Measurements from ENCODE around the gene ESD. TPM values are rescaled to one million over a fixed set of nuclear protein-coding genes. Genes with fewer than 3 reads are reported as not detected.

The ESD gene
- total and polyA plus RNA-seq, 10 of the 15 experiments (the other 5 are each of a cell fraction or from before 2014, with no cell fraction given), result 105 to 387 (median 195) TPM

DNA sequence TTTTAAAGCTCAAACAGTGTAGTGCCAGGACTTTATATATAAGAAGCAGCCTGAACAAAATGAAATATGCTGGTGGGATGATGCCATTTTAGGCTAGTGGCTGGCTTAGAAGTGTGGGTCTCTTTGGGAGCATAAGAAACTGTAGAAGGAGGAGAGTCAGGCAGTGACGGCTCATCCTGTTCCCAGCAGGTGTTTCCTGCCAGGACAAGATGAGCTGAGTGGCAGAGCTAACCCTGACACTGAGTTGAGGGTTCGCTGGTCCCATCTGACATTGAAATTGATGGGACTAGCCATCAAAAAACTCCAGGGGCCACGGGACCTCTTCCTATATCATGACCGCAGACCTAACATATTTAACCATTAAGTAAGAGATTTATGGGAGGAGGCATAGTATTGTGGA, 51.3 kb downstream of the ESD start:
- H3K36me3 ChIP-seq (ENCODE audit: control insufficient read depth in 2 of 2, insufficient read depth in 2 of 2, low read length in 1 of 2), result peaks cover 14 to 48% of the 10 kb centered on the region in 2 experiments
- no peaks in the 10 kb centered on the region for H3K79me2 ChIP-seq (ENCODE audit: control insufficient read depth, insufficient read depth, low read length)
- TF ChIP-seq SP1 (IDR thresholded peaks at IDR 0.05; ENCODE audit: low read depth, low read length), result no peak
- H3K27ac ChIP-seq (ENCODE audit: control insufficient read depth, insufficient read depth), result no peak overlapping the region
- H4K20me1 ChIP-seq (ENCODE audit: control insufficient read depth, insufficient read depth), result no peaks in the 10 kb centered on the region
- intact Hi-C loops (cut with micrococcal nuclease; ENCODE audit: unreplicated experiment), result no loop called here
- RAD21 ChIA-PET (ENCODE audit: unreplicated experiment), result no interaction called here
- H3K4me1 ChIP-seq (ENCODE audit: control insufficient read depth, insufficient read depth, low read length), result no peaks in the 10 kb centered on the region
- no peak overlapping the region for H3K4me2 ChIP-seq (ENCODE audit: control insufficient read depth, insufficient read depth)
- SMC1A ChIA-PET (ENCODE audit: uncharacterized antibody, unreplicated experiment), result interaction anchor here (1.0 kb wide), 1 partner anchor 16 kb away, joined by 3 read pairs; no protein-coding TSS in a partner anchor
- POLR2A ChIA-PET, result no interaction called here
- CTCF ChIA-PET, result interaction anchor here (1.9 kb wide), 1 partner anchor 9 kb away, joined by 4 read pairs; no protein-coding TSS in a partner anchor
- ATAC-seq (no peak), FAIRE-seq (no peak), DNase-seq (ENCODE audit: low read depth, low spot score) (no peak)
- in situ Hi-C loops (cut with MboI), result no loop called here
- no peak overlapping the region for H3K4me3 ChIP-seq
- WGBS (ENCODE audit: insufficient coverage, insufficient replicate concordance, low lambda C conversion rate, missing lambda C conversion rate), result 86% methylated on average over 4 of the region's 4 CpGs
- H2AFZ ChIP-seq (ENCODE audit: control insufficient read depth, low read depth, low read length), result no peak overlapping the region
- BruUV-seq (replicated peaks), result no TSS peak
- H3K9me3 ChIP-seq (replicated peaks; ENCODE audit: control insufficient read depth, insufficient read depth, low read length), result no peaks in the 10 kb centered on the region
- H3K27me3 ChIP-seq (replicated peaks in 1 of 2; ENCODE audit: control insufficient read depth in 2 of 2, insufficient read depth in 2 of 2, low read length in 1 of 2), result no peaks in the 10 kb centered on the region
- no peak overlapping the region for H3K9ac ChIP-seq (ENCODE audit: control insufficient read depth, insufficient read depth, low read length)

DNA sequence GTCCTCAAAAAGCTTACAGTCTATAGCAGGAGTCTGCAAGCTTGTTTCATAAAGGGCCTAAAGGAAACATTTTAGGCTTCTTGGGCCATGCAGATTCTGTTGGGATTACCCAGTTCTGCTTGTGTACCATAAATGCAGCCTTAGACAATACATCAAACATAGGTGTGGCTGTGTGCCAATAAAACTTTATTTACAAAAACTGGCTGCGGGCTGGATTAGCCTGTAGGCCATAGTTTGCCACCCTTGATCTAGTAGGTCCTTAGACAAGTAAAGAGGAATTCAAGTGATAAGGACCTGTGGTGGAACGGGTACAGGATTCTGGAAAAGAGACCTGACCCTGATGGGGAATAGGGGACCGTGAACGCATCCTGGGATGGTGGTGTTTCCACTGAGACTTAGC, 51.9 kb downstream of the ESD start:
- WGBS (ENCODE audit: insufficient coverage, insufficient replicate concordance, low lambda C conversion rate, missing lambda C conversion rate), result 100% methylated on average over 4 of the region's 4 CpGs
- Histone ChIP-seq H3K4me3 (no peak overlapping the region), H3K36me3 (ENCODE audit: control insufficient read depth in 2 of 2, insufficient read depth in 2 of 2, low read length in 1 of 2) (peaks cover 11 to 45% of the 10 kb centered on the region in 2 experiments), H3K9ac (ENCODE audit: control insufficient read depth, insufficient read depth, low read length) (no peak overlapping the region), H4K20me1 (ENCODE audit: control insufficient read depth, insufficient read depth) (no peaks in the 10 kb centered on the region), H3K9me3 (replicated peaks; ENCODE audit: control insufficient read depth, insufficient read depth, low read length) (no peaks in the 10 kb centered on the region), H2AFZ (ENCODE audit: control insufficient read depth, low read depth, low read length) (no peak overlapping the region), H3K79me2 (ENCODE audit: control insufficient read depth, insufficient read depth, low read length) (no peaks in the 10 kb centered on the region), H3K4me1 (ENCODE audit: control insufficient read depth, insufficient read depth, low read length) (no peaks in the 10 kb centered on the region), H3K4me2 (ENCODE audit: control insufficient read depth, insufficient read depth) (no peak overlapping the region), H3K27ac (ENCODE audit: control insufficient read depth, insufficient read depth) (no peak overlapping the region), H3K27me3 (replicated peaks in 1 of 2; ENCODE audit: control insufficient read depth in 2 of 2, insufficient read depth in 2 of 2, low read length in 1 of 2) (no peaks in the 10 kb centered on the region)
- TF ChIP-seq NFYB (IDR thresholded peaks at IDR 0.05; ENCODE audit: insufficient read depth, low read depth, low read length) (no peak), DPF2 (IDR thresholded peaks at IDR 0.05) (no peak), CBX3 (IDR thresholded peaks at IDR 0.05; ENCODE audit: borderline replicate concordance, low read depth) (no peak)
- TF ChIP-seq, protein P1, sequence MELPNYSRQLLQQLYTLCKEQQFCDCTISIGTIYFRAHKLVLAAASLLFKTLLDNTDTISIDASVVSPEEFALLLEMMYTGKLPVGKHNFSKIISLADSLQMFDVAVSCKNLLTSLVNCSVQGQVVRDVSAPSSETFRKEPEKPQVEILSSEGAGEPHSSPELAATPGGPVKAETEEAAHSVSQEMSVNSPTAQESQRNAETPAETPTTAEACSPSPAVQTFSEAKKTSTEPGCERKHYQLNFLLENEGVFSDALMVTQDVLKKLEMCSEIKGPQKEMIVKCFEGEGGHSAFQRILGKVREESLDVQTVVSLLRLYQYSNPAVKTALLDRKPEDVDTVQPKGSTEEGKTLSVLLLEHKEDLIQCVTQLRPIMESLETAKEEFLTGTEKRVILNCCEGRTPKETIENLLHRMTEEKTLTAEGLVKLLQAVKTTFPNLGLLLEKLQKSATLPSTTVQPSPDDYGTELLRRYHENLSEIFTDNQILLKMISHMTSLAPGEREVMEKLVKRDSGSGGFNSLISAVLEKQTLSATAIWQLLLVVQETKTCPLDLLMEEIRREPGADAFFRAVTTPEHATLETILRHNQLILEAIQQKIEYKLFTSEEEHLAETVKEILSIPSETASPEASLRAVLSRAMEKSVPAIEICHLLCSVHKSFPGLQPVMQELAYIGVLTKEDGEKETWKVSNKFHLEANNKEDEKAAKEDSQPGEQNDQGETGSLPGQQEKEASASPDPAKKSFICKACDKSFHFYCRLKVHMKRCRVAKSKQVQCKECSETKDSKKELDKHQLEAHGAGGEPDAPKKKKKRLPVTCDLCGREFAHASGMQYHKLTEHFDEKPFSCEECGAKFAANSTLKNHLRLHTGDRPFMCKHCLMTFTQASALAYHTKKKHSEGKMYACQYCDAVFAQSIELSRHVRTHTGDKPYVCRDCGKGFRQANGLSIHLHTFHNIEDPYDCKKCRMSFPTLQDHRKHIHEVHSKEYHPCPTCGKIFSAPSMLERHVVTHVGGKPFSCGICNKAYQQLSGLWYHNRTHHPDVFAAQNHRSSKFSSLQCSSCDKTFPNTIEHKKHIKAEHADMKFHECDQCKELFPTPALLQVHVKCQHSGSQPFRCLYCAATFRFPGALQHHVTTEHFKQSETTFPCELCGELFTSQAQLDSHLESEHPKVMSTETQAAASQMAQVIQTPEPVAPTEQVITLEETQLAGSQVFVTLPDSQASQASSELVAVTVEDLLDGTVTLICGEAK (IDR thresholded peaks at IDR 0.05; ENCODE audit: borderline replicate concordance), result peak; percentile 76
- in situ Hi-C loops (cut with MboI), result no loop called here
- POLR2A ChIA-PET, result no interaction called here
- CTCF ChIA-PET, result interaction anchor here (1.9 kb wide), 1 partner anchor 9 kb away, joined by 4 read pairs; no protein-coding TSS in a partner anchor
- RAD21 ChIA-PET (ENCODE audit: unreplicated experiment), result no interaction called here
- ATAC-seq (no peak), DNase-seq (ENCODE audit: low read depth, low spot score) (no peak), FAIRE-seq (no peak)
- SMC1A ChIA-PET (ENCODE audit: uncharacterized antibody, unreplicated experiment), result interaction anchor here (1.0 kb wide), 1 partner anchor 16 kb away, joined by 3 read pairs; no protein-coding TSS in a partner anchor
- intact Hi-C loops (cut with micrococcal nuclease; ENCODE audit: unreplicated experiment), result no loop called here
- BruUV-seq (replicated peaks), result no TSS peak
